Lower leg skin (tissue), 4 donors: Measurements from ENCODE around the gene SH3GLB2. TPM values are rescaled to one million over a fixed set of nuclear protein-coding genes. Genes with fewer than 3 reads are reported as not detected.
A peak's percentile ranks its signal among the peaks of the same experiment; 100 is the strongest.
"Not testable (repeated sequence)": the region's sequence is repeated elsewhere in the genome, so short reads cannot be mapped to it uniquely, and the experiment has no call there.

ENCODE experiments used
- DNase-seq, 2 donors: peaks; one replicate each; pipeline ENCODE4 v3.0.0-alpha.2; 2019; ENCODE audit warnings: low spot score in 2 of 2
- H3K4me3 ChIP-seq: fragments of 200-600 bp; sonication (generic); 2 replicates; pipeline ENCODE4 v1.5.1; 2017; ENCODE audit warnings: mild to moderate bottlenecking, low read depth; ENCODE audit not compliant: poor library complexity, severe bottlenecking
- CTCF ChIP-seq, 3 donors: fragments of 450-650 bp; IDR thresholded peaks; one replicate each; pipeline ENCODE4 v1.5.1; 2016; ENCODE audit warnings: antibody characterized with exemption in 3 of 3, mild to moderate bottlenecking in 3 of 3, moderate library complexity in 2 of 3
- POLR2A ChIP-seq, 2 donors: fragments of 450-650 bp; IDR thresholded peaks; one replicate each; pipeline ENCODE4 v1.6.1; 2016 to 2017; ENCODE audit warnings: antibody characterized with exemption in 2 of 2, mild to moderate bottlenecking in 1 of 2, moderate library complexity in 1 of 2
- whole genome bisulfite sequencing, 2 donors: methylation state at CpG; one replicate each; pipeline ENCODE4 v1.1.5; 2018; 5-methylcytosine and 5-hydroxymethylcytosine counted together
- intact Hi-C: fragments of 100-400 bp; cut with DNase I; formaldehyde crosslinking; loops from one replicate; pipeline ENCODE4 v1.15.0; 2023; ENCODE audit warnings: low total_unique reads
- total RNA-seq, 4 donors: library from RNA; depleted of rRNA; stranded (reverse); fragments of >200 nt; gene quantifications; one replicate each; pipeline ENCODE4 v1.1.0, GENCODE V29; 2016

Gene SH3GLB2
- total RNA-seq, 4 donors from 2014 or later = 177 to 378 (median 207) TPM

DNA sequence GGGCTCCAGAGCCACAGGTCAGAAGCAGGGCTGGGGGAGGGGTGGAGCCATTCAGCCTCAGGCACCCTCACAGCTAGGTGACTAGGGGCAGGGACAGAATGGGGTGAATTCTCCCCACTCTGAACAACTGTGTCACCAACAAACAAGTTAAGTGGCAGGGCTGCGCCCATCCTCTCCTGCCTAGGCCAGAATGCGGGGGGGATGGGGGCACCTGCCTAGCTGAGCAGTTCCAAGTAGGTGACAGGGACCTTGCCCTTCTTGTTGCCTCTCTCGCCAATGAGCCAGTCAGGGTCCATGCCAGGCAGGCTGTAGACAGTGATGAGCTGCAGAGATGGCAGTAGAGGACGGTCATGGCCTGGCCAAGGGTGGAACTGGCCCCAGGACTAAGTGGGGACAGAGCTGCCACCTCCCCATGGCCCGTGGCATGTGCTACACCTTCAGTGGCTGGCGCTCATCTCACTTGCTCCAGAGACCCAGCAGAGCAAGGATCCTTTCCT, 19.6 kb downstream of the SH3GLB2 start:
- intact Hi-C loops = loop anchor here (10.0 kb wide), 1 partner anchor 1514 kb away; no protein-coding TSS in a partner anchor
- no peak for DNase-seq
- TF ChIP-seq POLR2A (IDR thresholded peaks at IDR 0.05) = no peak
- 61 to 70% methylated on average over 6 of the region's 6 CpGs for WGBS, 2 donors
- no peak overlapping the region for H3K4me3 ChIP-seq

DNA sequence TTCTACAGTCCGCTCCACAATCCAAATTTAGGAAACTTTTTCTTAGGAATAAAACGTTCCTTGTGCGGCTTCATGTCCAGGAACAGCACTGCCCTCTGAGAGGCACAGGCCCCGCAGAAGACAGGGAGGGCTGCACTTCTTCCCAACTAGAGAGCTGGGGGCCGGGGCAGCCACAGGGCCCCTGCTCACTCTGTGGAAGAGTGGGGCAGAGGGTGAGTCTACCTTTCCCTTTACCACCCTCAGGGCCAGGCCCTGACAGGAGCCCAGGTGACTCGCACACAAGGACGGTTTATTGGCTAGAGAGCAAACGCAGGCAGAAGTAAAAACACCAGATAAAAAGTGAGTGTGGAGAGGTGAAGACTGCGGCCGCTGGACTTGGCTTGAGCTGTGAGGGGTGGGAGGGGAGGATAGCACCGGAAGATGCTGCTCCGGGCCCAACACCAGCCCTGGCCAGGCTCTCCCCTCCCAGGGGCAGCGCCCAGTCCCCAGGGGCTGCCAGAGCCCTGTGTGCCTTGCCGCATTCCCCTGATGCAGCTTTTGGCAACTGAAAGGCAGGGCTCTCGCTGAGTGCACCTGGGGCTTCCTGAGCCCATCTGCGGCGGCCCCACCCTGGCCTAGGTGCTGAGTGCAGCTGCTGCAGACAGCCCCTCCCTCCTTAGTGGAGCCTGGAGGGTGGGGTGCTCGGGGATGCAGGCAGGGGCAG, 20.2 kb downstream of the SH3GLB2 start:
- DNase-seq = no peak
- TF ChIP-seq CTCF (IDR thresholded peaks at IDR 0.05) = no peak
- TF ChIP-seq POLR2A (IDR thresholded peaks at IDR 0.05) = no peak
- intact Hi-C loops = loop anchor here (10.0 kb wide), 1 partner anchor 1513 kb away; no protein-coding TSS in a partner anchor
- no peak overlapping the region for H3K4me3 ChIP-seq
- WGBS, 2 donors = 61 to 63% methylated on average over 14 to 15 of the region's 18 CpGs

DNA sequence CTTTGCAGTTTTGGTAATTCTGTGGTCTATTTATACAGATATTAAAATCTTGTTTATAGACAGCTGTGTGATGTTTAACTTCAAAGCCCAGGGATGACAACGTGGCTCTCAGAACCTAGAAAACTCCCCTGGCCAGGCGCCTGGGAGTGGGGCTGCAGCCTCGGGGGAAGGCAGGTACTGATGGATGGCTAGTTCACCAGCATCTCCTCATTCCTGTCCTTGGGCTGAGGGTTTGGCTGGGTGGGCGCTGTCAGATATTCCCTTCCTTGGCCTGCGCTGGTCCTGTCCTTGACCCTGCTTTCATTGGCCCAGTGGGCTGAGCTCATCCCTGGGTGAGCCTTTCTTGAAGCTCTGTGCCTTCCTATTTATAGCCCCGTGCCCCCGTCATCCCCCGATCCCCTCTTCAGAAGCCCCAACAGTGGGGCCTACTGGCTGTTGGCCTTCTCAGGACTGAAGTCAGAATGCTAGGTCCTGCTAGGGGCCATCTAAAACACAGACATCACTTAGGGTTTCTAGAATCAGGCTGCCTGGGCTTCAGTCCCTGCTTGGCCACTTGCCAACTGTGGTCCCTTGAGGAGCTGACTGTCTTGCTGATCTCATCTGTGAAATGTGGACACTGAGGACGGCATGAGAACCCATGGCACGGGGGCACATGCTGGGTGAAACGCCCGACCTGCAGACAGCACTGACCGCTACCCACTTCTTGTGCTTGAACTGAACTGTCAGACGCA, 20.9 kb downstream of the SH3GLB2 start:
- no peak for DNase-seq
- intact Hi-C loops = loop anchor here (10.0 kb wide), 1 partner anchor 1512 kb away; no protein-coding TSS in a partner anchor
- 68 to 73% methylated on average over 14 of the region's 14 CpGs for WGBS, 2 donors
- H3K4me3 ChIP-seq = no peak overlapping the region
- no peak for TF ChIP-seq POLR2A (IDR thresholded peaks at IDR 0.05)
- no peak for TF ChIP-seq CTCF (IDR thresholded peaks at IDR 0.05)

DNA sequence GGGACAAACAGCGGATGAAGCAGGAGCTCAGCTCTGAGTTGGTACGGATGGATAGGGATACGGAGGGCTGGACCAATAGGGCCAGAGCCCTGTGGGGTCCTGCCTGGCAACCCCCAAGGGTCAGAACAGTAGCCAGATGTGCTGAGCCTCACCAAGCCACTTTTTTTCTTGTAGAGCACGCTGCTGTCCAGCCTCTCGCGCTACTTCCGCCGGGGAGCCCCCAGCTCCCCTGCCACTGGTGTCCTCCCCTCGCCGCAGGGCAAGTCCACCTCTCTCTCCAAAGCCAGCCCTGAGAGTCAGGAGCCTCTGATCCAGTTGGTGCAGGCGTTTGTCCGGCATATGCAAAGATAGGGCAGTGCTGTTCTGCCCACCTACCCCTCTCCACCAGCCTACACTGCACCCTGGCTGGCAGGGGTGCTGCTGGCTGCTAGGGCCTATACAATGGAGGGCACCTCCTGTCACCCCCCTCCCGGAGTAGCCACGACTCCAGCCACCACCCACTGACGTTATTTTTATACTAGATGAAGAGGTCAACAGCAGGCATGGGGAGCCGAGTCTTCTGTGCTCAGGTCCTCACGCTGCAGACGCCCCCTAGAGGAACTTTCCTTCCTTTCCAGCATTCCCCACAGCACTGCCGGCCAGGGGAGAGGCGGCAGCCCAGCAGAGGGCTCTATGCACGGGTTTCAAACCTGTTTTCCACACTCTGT, 21.6 kb downstream of the SH3GLB2 start:
- no peak overlapping the region for H3K4me3 ChIP-seq
- no peak for TF ChIP-seq POLR2A (IDR thresholded peaks at IDR 0.05)
- TF ChIP-seq CTCF (IDR thresholded peaks at IDR 0.05) = peak in 1 of 3 donors; percentile 63
- 52 to 57% methylated on average over 21 of the region's 21 CpGs for WGBS, 2 donors
- no peak for DNase-seq
- intact Hi-C loops = loop anchor here (10.0 kb wide), 1 partner anchor 1512 kb away; no protein-coding TSS in a partner anchor

GRCh38 chr9:129005336-129005997, 22.7 kb downstream of the SH3GLB2 start:
- no peak for TF ChIP-seq CTCF (IDR thresholded peaks at IDR 0.05)
- TF ChIP-seq POLR2A (IDR thresholded peaks at IDR 0.05) = no peak
- no peak overlapping the region for H3K4me3 ChIP-seq
- intact Hi-C loops = loop anchor here (10.0 kb wide), 1 partner anchor 1511 kb away; no protein-coding TSS in a partner anchor
- 79 to 83% methylated on average over 10 of the region's 10 CpGs for WGBS, 2 donors
- DNase-seq = no peak

DNA sequence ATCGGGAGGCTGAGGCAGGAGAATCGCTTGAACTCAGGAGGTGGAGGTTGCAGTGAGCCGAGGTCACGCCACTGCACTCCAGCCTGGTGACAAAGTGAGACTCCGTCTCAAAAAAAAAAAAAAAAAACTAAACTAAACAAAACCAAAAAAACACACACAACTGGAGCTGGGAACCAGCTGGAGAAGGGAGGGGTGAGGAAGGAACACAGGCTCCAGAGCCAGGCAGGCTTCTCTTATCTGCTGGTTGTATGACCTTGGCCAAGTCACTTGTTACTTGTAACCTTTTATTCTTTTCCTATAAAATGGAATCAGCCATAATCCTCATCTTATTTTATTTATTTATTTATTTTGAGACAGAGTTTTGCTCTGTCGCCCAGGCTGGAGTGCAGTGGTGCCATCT, 24.0 kb downstream of the SH3GLB2 start:
- not testable (repeated sequence) for DNase-seq
- intact Hi-C loops = loop anchor here (10.0 kb wide), 1 partner anchor 1509 kb away; no protein-coding TSS in a partner anchor
- 92 to 95% methylated on average over 6 of the region's 6 CpGs for WGBS, 2 donors

More for the DNA sequence above, 24.0 kb downstream of the SH3GLB2 start:
- H3K4me3 ChIP-seq = not testable (repeated sequence)
